IPS-NIHi7 (cell line): ENCODE data around the gene SLC6A12.
"Not testable (repeated sequence)": the region's sequence is repeated elsewhere in the genome, so short reads cannot be mapped to it uniquely, and the experiment has no call there.

Experiments
- DNase-seq: peaks from one replicate; pipeline ENCODE4 v3.0.0; 2012; ENCODE audit warnings: mixed read lengths; ENCODE audit errors: extremely low spot score

SLC6A12 gene

DNA sequence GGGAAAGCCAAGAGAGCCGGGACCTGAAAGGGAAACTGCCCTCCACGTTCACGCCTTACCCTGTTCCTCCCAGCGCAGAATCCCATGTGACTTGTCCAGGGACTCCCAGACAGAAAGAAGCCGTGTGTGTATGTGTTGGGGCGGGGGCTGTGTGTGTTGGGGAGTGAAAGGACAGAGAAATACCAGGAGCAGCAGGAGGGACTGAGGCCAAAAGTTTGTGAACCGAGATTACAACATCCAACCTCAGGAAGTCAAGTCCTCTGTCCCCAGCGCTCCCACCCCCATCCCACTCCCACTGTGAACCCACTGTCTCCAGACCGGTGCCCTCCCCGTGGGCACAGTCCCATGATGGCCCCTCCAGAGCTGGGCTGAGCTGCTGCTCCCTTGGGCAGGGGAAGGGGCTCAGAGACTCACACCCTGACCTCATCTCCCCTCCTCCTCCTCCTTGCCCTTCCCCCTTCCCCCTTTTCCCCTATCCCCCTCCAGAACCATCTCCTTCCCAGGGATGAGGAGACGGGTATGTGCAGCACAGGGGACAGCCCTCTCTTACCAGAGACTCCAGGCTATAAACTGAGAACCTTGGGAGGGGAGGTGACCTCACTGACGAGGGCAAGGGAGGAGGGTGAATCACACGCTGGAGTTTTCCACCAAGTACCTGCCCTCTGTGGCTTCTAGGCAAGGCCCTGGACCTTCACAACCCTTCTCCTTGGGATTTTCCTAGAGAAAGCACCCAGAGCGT lies at the start of gene SLC6A12:
SLC6A12 (minus strand) TSS at position 155 of the 739 bp plus-strand sequence. CDS start 4,171 bp downstream, outside the sequence.
- no peak for DNase-seq

DNA sequence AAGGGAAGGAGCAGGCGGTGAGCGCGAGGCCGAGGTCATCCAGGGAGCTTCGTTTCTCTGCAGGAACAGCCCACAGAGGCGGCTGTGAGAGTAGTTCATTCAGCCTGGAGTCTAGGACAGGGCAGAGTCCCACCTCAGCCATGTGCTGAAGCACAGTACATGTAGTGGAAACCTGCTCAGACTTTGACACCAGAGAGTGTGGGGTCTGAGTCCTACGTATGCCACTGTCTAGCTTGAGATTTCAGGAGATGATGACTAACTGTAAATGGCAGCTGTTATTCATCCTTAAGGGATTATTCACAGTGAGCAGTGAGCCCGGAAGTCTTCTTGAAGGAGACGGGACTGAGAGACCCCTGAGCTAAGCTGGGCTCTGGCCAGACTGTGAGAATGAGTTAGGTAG lies 49.6 kb upstream of the SLC6A12 start:
- DNase-seq: no peak

DNA sequence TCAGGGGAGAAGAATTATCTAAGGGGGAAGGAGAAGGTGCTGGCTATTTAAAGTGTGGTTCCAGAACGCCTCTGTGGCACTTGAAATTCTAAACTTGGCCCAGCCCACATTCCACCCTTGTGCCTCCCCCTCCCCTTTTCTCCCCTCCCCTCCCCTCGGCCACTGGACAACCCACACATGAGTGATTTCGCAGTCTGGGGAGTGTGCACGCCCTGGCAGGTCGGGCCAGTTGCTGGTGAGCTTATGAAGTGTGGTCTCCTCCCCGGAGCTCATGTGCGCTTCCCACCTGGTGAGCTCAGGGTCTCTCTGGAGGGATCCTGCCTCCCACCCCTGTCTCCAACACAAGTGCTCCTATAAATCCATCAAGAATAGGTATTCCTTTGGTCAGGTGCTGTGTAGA lies 48.9 kb upstream of the SLC6A12 start, which contains the start of gene SLC6A13:
SLC6A13 (minus strand) TSS at position 20 of the 400 bp plus-strand sequence. CDS start 2,784 bp downstream, outside the sequence.
- DNase-seq: no peak

DNA sequence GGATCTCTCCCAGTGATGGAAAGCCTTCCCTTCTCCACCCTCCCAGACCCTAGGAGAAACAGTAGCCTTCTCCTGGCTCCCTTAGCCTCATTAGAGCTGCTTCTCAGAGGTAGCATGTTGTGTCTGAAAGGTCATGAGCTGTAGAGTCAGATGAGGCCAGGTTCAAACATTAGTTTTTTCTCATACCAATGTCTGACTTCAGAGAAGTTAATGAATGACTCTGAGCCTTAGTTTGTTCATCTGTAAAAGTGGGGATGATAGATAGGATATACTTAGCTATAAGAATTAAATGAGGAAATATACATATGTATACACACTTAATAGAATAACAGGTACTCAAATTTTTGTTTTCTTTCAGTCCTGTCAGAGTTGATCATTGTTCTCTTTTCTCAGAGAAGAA lies 48.2 kb upstream of the SLC6A12 start:
- no peak for DNase-seq

DNA sequence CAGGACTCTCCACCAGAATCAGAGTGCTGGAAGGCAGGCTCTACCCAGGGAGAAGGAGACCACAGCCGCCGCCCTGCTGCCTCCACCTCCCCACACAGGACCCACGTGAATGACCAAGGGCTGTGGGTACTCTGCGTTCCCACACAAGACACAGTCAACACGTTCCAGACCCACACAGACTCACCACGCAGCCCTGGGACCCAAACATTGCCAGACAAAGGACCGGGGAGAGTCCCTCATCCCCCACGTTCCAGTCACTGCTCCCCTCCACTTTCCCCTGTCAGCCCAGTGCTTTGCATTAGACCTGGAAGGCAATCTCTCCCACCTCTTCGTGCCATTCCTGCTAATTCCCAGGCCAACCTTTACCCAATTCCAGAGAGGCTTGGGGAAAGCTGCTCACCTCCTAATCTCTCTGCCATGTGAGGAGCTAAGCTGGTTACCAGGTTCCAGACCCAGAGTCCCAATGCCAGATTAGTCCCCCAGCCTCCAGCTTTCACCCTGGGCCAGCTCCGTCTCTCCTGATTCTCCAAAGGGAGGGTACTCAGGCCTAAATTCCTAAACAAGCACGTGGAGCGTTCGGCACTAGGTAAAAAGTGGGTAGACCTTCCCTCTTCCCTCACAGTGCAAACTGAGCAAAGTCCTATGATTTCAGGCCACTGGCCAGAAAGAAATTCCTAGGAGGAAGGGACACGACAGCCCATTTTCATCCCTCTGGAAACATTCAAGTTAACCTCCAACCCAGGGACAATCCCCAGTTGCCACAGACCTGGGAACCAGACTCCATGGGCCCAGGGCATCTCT lies 43.8 kb upstream of the SLC6A12 start:
- no peak for DNase-seq

DNA sequence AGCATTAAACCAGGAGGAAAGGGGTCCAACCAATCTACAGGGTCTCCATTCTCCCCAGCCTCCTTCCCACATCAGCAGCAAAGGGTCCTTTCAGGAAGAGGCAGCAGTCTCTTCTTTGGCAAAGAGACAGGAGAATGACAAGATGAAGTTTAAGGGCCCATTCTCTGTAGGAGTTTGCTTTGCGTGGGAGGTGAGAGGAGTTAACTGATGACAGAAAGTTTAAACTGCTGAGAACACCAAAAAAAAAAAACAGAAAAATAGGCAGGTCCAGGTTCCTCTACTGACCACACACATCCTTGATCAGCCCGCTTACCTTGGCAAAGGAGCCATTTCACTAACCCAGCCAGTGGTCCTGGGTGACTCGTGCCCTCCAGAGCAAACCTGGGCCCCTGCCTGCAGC lies 43.0 kb upstream of the SLC6A12 start:
- no peak for DNase-seq

DNA sequence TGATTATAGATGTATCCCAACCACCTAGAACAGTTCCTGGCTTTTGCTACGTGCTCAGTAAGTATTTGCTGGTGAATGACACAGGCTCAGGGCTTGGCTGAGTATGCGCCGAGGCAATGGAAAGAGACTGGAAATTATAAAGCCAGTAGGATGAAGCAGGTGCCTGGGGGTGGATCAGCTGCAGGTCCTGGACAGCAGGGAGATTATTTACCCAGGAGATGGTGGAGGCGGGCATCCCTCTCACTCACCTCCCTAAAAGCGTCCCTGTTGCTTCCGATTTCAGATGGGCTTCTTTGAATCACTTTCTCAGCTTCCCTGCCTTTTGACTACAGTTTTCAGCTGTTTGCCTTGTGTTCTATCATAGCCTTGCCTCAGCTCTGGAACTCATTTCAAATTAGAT lies 42.3 kb upstream of the SLC6A12 start:
- no peak for DNase-seq

DNA sequence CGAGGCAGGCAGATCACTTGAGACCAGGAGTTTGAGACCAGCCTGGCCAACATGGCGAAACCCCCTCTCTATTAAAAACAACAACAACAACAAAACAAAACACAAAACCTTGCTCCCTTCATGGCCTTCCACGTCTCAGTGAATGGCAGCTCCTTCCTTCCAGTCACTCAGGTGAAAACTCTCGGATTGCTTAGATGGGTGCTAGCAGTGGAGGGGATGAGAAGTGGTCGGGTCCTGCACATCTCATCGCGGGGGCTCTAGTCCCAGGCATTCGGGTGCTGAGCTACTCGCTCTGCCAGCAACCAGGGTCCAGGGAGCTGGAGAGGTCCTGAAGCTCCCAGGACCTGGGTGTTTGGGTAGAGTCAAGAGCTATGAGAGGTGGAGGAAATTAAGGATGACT lies 41.0 kb upstream of the SLC6A12 start:
- DNase-seq: no peak

DNA sequence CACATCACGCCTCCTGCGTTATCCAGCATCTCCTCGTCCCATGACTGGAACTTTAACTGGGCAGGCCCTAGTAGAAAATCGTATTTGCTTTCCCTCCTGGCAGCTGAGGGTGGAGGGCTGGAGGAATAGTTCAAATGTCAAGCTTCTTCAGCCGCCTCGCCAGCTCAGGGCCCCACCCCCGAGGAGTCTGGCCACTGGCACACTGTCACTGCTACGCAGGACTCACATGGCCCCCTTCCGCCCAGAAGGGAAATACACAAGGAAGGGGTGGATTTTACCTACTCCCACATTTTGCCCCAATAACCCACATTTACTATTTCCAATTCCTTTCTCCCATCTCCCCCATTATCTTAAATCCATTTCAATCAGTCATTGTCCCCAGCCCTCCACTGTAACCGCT lies 40.1 kb upstream of the SLC6A12 start:
- DNase-seq: peak; percentile 59

DNA sequence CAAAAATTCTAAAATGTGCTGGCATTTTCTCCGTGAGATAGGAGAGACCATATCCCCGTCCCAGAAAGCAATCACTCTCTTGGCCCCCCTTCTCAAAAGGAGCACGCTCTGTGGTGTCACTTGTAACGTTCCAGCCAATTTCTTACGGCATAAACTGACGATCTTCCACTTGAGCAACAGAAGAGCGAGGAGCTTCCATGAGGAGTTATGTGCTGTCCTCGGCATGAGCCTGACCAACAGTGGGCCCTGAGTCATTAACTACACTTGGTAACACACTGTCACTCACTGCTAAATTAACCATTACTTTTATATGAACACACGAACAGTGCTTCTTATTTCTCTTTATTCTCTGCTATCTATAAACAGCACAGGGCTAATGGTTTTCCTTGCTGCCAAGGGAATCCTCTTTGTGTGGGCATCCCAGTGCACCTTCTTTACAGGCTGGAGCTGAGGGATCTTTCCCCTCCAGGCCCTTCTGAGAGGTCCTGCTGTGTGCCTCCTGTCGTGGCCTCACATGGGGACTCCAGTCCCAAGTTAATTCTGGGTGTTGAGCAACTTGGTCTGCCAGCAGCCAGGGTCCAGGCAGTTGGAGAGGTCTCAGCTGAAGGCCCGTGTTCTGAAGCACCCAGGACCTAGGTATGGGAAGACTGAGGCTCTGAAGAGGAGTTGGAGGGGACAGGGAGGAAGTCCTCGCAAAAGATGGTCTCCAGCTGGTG lies 39.3 kb upstream of the SLC6A12 start:
- DNase-seq: no peak

- DNase-seq: no peak
These were observed 38.7 kb upstream of the SLC6A12 start for GRCh38 chr12:252636-253035.

- no peak for DNase-seq
These were observed 33.3 kb upstream of the SLC6A12 start for GRCh38 chr12:247271-247670.

- no peak for DNase-seq
These were observed 29.4 kb upstream of the SLC6A12 start for GRCh38 chr12:243381-243780.

DNA sequence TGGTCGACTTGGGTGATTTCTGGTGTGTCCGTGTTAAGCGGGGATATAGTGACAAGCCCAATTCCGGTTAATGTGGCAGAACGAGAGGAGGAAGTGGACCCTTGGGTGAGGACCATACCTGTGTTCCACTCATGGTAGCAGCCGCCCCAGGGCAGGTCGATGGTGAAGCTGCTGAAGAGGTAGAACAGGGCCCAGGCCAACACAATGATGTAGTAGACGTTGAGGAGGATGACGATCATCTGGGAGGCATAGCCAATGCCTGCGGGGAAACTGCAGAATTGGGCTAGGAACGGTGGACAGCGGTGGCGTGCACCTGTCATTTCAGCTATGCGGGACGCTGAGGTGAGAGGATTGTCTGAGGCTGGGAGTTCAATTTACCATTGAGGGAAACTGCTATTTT lies 28.5 kb upstream of the SLC6A12 start:
- DNase-seq: no peak

DNA sequence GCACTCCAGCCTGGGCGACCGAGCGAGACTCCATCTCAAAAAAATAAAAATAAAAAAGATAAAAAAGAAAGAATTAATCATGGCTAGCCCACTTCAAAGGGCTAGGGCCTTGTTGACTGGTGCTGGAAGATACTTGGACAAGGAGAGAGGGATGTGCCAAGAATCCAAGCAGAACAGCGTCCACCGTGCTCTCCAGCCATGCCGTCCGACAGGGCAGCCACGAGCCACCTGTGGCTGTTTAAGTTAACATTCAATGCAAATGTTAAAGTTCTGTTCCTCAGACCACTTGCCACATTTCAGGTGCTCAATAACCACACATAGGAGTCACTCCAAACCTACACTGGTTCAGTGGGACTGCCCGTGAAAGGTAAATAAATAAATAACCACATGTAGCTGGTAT lies 27.3 kb upstream of the SLC6A12 start:
- no peak for DNase-seq

- DNase-seq: no peak
These were observed 26.6 kb upstream of the SLC6A12 start for GRCh38 chr12:240566-240965.

- DNase-seq: no peak
These were observed 24.9 kb upstream of the SLC6A12 start for GRCh38 chr12:238736-239398.

GRCh38 chr12:238116-238515 lies 24.2 kb upstream of the SLC6A12 start:
- no peak for DNase-seq

DNA sequence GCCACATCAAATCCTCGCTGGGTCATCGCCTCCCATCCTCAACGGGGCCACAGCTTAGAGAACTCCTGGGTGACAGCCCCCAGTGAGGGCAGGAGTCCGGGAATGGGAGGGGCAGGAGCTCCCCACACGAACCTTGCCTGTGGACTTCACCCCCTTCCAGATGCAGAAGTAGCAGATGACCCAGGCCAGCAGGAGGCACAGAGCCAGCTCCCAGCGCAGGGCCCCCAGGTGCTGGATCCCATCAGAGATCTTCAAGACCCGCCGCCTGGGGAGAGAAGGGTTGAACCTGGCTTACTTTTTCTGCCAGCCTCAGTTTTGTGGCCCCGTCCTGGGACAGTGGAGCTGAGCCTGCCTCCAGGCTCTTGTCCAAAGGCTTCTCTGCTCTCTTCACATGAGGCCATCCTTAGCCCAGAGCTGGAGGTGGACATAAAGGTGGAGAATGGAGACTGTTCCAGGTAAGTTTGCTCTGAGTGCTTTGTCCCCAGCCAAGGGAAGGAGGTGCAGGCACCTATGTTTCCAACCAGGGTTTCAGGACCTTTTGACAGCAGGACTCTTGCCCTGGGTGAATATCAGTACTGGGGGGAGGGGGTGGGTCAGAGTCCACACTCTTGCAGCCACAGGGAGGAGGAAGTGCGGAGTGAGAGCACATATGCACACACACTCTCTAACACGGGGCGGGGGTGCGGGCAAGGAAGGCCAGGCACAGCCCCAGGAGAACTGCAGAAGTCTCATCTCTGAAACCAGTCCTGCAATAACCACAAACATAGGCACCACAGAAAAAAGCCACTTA lies 23.3 kb upstream of the SLC6A12 start:
- no peak for DNase-seq

DNA sequence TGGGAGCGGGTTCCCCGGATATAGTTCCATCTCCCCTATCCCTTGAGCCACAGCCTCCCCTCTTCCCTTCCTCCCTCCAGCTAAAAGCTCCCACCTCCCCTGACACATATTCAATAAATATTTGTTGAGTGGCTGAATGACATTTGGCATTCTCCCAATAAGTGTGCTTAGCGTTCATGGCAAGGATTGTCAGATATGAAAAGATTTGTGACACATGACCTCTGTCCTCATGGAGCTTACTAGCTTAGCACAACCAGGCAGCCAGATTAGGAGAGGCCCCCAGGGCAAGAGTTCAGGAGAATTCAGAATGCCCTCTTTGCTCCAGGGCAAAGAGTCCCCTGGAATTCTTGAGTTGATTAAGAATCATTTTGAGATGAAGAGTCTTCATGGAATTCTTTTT lies 22.5 kb upstream of the SLC6A12 start:
- no peak for DNase-seq

GRCh38 chr12:235967-236366 lies 22.0 kb upstream of the SLC6A12 start:
- not testable (repeated sequence) for DNase-seq
